ENCODE results near the gene KLK6. TPM values are rescaled to one million over a fixed set of nuclear protein-coding genes. Genes with fewer than 3 reads are reported as not detected.

Gene KLK6
- total and polyA plus RNA-seq, 2 of the 13 experiments (the other 11 are each of a cell fraction or from before 2014, with no cell fraction given) = 0.15 to 1.8 TPM

DNA sequence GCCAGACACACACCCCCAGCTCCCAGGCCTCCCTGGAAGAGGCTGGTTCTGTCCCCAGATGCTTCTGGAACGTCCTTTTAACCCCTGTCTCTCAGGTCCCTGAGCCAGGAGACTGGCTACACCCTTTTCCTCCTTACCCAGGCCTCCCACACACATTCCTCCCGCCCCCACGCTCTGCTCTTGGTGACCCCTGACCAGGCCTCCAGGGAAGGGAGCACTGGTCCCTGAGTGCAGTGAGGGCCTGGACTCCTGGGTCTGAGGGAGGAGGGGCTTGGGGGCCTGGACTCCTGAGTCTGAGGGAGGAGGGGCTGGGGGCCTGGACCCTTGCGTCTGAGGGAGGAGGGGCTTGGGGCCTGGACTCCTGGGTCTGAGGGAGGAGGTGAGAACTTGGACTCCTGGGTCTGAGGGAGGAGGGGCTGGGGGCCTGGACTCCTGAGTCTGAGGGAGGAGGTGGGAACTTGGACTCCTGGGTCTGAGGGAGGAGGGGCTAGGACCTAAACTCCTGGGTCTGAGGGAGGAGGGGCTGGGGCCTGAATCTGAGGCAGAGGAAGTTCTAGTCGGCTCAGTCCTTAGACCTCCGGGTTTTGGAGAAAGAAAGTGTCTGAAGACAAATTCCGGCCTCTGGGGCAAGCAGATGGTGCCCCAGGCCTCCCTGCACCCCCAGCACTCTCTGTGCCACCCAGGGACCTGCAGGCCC lies 527 bp downstream of the KLK6 start:
- no TSS peak for BruUV-seq (replicated peaks)
- intact Hi-C loops (cut with micrococcal nuclease; ENCODE audit: unreplicated experiment) = no loop called here
- ATAC-seq (no peak), DNase-seq (ENCODE audit: low spot score) (no peak), FAIRE-seq (no peak)
- ChIA-PET POLR2A (no interaction called here), CTCF (ENCODE audit: low intra/inter-chr PET ratio, low total read pairs) (no interaction called here)
- Histone ChIP-seq H3K4me2 (ENCODE audit: low read depth, low read length) (peak overlapping the region; percentile 45), H2AFZ (ENCODE audit: low read length) (no peak overlapping the region), H3K4me3 (replicated peaks in 1 of 3; ENCODE audit: insufficient read depth in 1 of 3, low read depth in 2 of 3, low read length in 3 of 3) (no peak overlapping the region; a peak in 1 of 6 replicates), H3K36me3 (replicated peaks in 1 of 2; ENCODE audit: control insufficient read depth in 1 of 2, insufficient read depth in 2 of 2, low read length in 2 of 2) (no peaks in the 10 kb centered on the region), H3K27me3 (ENCODE audit: control insufficient read depth in 1 of 2, insufficient read depth in 2 of 2, low read length in 2 of 2) (peaks cover 0 to 12% of the 10 kb centered on the region in 2 experiments; a peak in 4 of 5 replicates), H3K79me2 (ENCODE audit: insufficient read depth, low read length) (no peaks in the 10 kb centered on the region), H3K4me1 (ENCODE audit: insufficient read depth, low read length) (no peaks in the 10 kb centered on the region), H4K20me1 (ENCODE audit: insufficient read depth, low read length) (no peaks in the 10 kb centered on the region), H3K9me3 (ENCODE audit: low read length) (no peaks in the 10 kb centered on the region), H3K9ac (ENCODE audit: insufficient read depth, low read depth, low read length) (no peak overlapping the region), H3K27ac (ENCODE audit: extremely low read length, insufficient read depth, low read length) (no peak overlapping the region)
- 8% methylated on average over 4 of the region's 7 CpGs for WGBS (ENCODE audit: low lambda C conversion rate)
- TF ChIP-seq, protein P1, sequence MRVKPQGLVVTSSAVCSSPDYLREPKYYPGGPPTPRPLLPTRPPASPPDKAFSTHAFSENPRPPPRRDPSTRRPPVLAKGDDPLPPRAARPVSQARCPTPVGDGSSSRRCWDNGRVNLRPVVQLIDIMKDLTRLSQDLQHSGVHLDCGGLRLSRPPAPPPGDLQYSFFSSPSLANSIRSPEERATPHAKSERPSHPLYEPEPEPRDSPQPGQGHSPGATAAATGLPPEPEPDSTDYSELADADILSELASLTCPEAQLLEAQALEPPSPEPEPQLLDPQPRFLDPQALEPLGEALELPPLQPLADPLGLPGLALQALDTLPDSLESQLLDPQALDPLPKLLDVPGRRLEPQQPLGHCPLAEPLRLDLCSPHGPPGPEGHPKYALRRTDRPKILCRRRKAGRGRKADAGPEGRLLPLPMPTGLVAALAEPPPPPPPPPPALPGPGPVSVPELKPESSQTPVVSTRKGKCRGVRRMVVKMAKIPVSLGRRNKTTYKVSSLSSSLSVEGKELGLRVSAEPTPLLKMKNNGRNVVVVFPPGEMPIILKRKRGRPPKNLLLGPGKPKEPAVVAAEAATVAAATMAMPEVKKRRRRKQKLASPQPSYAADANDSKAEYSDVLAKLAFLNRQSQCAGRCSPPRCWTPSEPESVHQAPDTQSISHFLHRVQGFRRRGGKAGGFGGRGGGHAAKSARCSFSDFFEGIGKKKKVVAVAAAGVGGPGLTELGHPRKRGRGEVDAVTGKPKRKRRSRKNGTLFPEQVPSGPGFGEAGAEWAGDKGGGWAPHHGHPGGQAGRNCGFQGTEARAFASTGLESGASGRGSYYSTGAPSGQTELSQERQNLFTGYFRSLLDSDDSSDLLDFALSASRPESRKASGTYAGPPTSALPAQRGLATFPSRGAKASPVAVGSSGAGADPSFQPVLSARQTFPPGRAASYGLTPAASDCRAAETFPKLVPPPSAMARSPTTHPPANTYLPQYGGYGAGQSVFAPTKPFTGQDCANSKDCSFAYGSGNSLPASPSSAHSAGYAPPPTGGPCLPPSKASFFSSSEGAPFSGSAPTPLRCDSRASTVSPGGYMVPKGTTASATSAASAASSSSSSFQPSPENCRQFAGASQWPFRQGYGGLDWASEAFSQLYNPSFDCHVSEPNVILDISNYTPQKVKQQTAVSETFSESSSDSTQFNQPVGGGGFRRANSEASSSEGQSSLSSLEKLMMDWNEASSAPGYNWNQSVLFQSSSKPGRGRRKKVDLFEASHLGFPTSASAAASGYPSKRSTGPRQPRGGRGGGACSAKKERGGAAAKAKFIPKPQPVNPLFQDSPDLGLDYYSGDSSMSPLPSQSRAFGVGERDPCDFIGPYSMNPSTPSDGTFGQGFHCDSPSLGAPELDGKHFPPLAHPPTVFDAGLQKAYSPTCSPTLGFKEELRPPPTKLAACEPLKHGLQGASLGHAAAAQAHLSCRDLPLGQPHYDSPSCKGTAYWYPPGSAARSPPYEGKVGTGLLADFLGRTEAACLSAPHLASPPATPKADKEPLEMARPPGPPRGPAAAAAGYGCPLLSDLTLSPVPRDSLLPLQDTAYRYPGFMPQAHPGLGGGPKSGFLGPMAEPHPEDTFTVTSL (CRISPR knock-in tag; IDR thresholded peaks at IDR 0.05; ENCODE audit: borderline replicate concordance) = no peak
- peak; percentile 91 for TF ChIP-seq ZSCAN22 (CRISPR knock-in tag; IDR thresholded peaks at IDR 0.05)
- in situ Hi-C loops (cut with HindIII; ENCODE audit: extremely low pct_ligation_motif_present, low pct_unique_long_range_greater_than_20kb) = no loop called here

Data from HepG2 (cell line).